Type B pancreatic cell (in vitro differentiated cells): ENCODE results near the gene RACK1. TPM values are rescaled to one million over a fixed set of nuclear protein-coding genes. Genes with fewer than 3 reads are reported as not detected.

Experiments used
- DNase-seq: peaks from one replicate; pipeline ENCODE4 v3.0.0; 2021; ENCODE audit warnings: mixed read lengths; ENCODE audit not compliant: unreplicated experiment; ENCODE audit errors: extremely low spot score
- H3K27ac Mint-ChIP-seq: 2 replicates; pipeline ENCODE4 v1.8.0; 2021; ENCODE audit warnings: mild to moderate bottlenecking, mixed read lengths
- H3K27me3 Mint-ChIP-seq: 2 replicates; pipeline ENCODE4 v1.8.0; 2021; ENCODE audit warnings: mixed read lengths
- H3K36me3 Mint-ChIP-seq: 2 replicates; pipeline ENCODE4 v1.8.0; 2021; ENCODE audit warnings: mixed read lengths
- H3K4me1 Mint-ChIP-seq: one replicate; pipeline ENCODE4 v1.8.0; 2021; ENCODE audit warnings: mixed read lengths; ENCODE audit not compliant: unreplicated experiment
- H3K4me3 Mint-ChIP-seq: 2 replicates; pipeline ENCODE4 v1.8.0; 2021; ENCODE audit warnings: mild to moderate bottlenecking, mixed read lengths
- H3K9me3 Mint-ChIP-seq: 2 replicates; pipeline ENCODE4 v1.8.0; 2021; ENCODE audit warnings: mixed read lengths
- total RNA-seq: library from RNA; stranded (reverse); gene quantifications from 2 replicates; pipeline ENCODE4 v1.2.1, GENCODE V29; 2021; ENCODE audit warnings: low replicate concordance
- TF ChIP-seq, protein P1 (sequence below): fragments of 200-600 bp; sonication (generic); conservative IDR thresholded peaks from 2 replicates; pipeline ENCODE4 v1.5.0; 2021; ENCODE audit warnings: antibody characterized with exemption, mild to moderate bottlenecking

RACK1 gene
- total RNA-seq, 1 donor from 2014 or later: 2,055 TPM

DNA sequence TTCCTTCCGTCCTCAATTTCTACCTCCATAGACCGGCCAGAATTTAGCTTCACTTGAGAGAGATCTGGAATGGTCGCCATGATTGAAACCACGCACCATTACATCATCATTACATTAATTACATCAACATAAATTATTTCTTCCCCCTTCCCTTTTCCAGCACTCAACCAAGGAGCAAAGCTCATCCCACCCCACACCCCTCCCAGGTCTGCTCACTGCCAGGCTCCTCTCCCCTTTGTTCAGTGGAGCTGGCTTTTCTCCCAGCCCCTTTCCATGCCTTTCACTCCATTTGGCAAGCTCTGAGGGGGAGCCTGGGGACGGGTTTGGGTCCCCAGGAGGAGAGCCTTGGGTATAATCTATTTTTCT, 8.4 kb downstream of the RACK1 start:
- TF ChIP-seq, protein P1, sequence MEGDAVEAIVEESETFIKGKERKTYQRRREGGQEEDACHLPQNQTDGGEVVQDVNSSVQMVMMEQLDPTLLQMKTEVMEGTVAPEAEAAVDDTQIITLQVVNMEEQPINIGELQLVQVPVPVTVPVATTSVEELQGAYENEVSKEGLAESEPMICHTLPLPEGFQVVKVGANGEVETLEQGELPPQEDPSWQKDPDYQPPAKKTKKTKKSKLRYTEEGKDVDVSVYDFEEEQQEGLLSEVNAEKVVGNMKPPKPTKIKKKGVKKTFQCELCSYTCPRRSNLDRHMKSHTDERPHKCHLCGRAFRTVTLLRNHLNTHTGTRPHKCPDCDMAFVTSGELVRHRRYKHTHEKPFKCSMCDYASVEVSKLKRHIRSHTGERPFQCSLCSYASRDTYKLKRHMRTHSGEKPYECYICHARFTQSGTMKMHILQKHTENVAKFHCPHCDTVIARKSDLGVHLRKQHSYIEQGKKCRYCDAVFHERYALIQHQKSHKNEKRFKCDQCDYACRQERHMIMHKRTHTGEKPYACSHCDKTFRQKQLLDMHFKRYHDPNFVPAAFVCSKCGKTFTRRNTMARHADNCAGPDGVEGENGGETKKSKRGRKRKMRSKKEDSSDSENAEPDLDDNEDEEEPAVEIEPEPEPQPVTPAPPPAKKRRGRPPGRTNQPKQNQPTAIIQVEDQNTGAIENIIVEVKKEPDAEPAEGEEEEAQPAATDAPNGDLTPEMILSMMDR: no peak
- H3K9me3 Mint-ChIP-seq: no peaks in the 10 kb centered on the region
- peaks cover 4% of the 10 kb centered on the region for H3K4me1 Mint-ChIP-seq
- no peaks in the 10 kb centered on the region for H3K27me3 Mint-ChIP-seq
- H3K27ac Mint-ChIP-seq: peak overlapping the region; percentile 68
- DNase-seq: no peak
- peaks cover 32% of the 10 kb centered on the region for H3K36me3 Mint-ChIP-seq
- H3K4me3 Mint-ChIP-seq: peak overlapping the region; percentile 5

DNA sequence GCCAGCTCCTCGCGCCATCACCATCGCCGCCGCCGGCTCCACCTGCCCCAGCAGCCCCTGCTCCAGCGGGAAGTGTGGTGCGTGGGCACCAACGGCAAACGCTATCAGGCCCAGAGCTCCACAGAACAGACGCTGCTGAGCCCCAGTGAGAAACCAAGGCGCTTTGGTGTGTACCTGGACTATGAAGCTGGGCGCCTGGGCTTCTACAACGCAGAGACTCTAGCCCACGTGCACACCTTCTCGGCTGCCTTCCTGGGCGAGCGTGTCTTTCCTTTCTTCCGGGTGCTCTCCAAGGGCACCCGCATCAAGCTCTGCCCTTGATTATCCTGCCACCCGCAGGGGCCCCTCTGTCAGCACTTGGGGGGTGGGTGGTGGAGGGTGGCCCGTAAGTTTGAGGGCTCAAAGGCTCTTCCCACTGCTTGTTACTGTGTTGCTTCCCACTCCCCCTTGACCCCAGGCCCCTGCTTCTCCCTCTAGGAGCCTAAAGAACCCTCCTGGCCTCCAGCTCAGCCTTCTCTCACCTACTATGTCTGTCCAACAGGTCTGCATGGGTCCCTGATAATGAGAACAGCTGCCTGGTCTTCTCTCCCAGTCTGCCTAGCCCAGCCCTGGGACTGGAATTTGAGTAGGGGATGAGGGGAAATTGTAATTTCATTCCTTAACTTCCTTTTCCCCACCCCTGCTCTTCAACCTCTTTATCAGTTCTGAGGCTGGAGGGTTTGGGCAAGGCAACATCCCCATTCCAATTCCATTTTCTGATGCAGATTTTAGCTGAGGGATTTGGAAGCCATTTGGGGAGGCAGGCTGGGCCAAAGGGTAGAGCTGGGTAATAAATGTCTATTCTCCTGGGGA, 9.0 kb downstream of the RACK1 start:
- no peak for DNase-seq
- Mint-ChIP-seq H3K4me1 (peaks cover 4% of the 10 kb centered on the region), H3K4me3 (peak overlapping the region; percentile 5), H3K36me3 (peaks cover 32% of the 10 kb centered on the region), H3K27me3 (no peaks in the 10 kb centered on the region), H3K27ac (peak overlapping the region; percentile 68), H3K9me3 (no peaks in the 10 kb centered on the region)
- TF ChIP-seq, protein P1: no peak

GRCh38 chr5:181233801-181234454, 9.8 kb downstream of the RACK1 start:
- Mint-ChIP-seq H3K27ac (no peak overlapping the region), H3K27me3 (no peaks in the 10 kb centered on the region), H3K4me3 (no peak overlapping the region), H3K9me3 (no peaks in the 10 kb centered on the region), H3K4me1 (peaks cover 4% of the 10 kb centered on the region), H3K36me3 (peaks cover 30% of the 10 kb centered on the region)
- TF ChIP-seq, protein P1: no peak
- DNase-seq: no peak

DNA sequence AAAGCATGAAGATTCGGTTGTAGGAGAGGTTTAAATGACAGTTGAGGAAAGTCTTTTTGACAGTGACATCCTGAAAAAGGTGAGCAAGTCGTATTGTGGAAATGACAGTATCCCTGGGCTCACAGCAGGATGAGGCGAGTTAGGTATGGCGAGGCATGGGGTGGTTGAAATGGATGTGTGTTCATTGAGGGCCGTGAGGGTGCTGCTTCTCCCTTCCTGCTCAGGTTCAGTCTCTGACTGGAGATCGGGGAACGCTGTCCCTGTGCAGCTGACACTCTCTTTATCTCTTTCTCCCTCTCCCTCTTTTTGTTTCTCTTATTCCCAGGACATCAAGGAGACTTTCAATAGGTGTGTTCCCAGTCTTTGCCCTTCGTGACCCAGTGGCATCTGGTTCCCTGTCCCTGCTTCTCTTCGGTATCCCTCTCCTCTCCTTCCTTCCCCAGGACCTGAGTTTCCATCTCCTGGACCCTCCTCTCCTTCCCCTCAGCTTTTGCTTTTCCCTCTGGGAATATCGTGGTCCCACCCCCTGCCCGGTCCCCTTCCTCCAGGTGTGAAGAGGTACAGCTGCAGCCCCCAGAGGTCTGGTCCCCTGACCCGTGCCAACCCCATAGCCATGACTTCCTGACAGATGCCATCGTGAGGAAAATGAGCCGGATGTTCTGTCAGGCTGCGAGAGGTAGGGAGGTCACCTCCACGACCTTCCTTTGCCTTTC, 10.5 kb downstream of the RACK1 start:
- TF ChIP-seq, protein P1: no peak
- no peak overlapping the region for H3K4me3 Mint-ChIP-seq
- no peaks in the 10 kb centered on the region for H3K9me3 Mint-ChIP-seq
- peak overlapping the region; percentile 40 for H3K27ac Mint-ChIP-seq
- peaks cover 4% of the 10 kb centered on the region for H3K4me1 Mint-ChIP-seq
- DNase-seq: no peak
- no peaks in the 10 kb centered on the region for H3K27me3 Mint-ChIP-seq
- H3K36me3 Mint-ChIP-seq: peaks cover 24% of the 10 kb centered on the region

GRCh38 chr5:181232593-181232992, 11.1 kb downstream of the RACK1 start:
- Mint-ChIP-seq H3K4me3 (no peak overlapping the region), H3K36me3 (peaks cover 20% of the 10 kb centered on the region), H3K27me3 (no peaks in the 10 kb centered on the region), H3K27ac (peak overlapping the region; percentile 40), H3K9me3 (no peaks in the 10 kb centered on the region), H3K4me1 (peaks cover 4% of the 10 kb centered on the region)
- DNase-seq: no peak
- TF ChIP-seq, protein P1: no peak
